ENCODE data around the gene ZNF345.

Gene ZNF345

DNA sequence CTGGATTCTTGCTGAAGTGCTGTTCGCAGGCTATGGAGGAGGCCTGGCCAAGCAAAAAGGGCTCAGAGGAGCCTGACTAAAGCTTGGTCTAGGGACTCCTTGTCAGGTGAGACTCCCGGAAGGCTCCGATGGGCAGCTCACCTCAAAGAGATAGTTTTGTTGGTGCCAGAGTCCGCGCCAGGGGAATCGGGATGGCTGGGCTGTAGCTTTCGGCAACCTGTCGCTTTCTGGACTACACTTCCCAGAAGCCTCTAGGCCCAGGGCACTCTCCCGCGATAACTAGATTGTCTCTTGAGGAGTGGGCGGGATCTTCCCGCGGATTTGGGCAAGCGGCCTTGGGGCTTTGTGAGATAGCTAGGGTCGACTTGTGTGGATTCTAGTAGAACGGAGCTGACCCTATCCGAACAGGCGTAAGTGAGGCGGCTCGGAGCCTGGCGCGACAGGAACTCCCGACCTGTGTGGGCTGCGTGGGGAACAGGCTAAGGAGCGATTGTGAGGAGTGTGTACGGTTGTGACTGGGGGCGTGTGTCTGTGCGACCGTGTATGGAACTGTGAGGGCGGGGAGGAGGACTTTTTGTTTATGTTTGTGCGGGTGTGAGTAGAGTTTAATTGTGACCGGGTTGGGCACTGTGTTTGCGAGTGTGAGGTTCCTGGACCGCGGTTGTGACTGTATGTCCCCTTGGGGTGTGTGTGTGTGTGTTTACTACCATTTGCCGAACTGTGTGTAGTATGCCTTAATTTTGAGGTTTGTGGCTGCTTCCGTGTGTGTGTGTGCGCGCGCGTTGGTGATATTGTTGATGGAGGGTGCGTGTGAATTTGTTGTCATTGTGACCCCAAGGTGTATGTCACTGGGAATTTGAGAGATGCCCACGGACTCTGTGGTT is at the start of gene ZNF345:
ZNF345 (plus strand) TSS at position 318 of the 884 bp plus-strand sequence. CDS start 25,955 bp downstream, outside the sequence.
- peak; percentile 64 to 77 for DNase-seq (ENCODE audit: low read depth in 2 of 2)

DNA sequence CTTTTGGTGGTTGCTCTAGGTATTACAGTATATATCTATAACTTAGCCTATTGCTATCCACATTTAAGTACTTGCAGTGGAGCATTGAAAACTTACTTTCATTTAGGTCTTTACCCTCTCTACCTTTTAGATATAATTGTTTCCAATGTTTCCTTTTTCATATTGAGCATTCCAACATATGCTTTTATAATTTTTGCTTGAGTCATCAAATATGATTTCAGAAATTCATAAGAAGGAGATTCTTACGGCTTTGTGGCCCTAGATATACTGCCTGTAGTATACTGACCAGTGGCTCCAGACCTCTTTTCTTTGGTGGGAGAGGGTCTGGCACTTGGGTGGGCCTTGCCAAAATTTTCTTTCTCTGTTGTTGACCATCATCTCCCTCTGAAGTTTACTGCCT is 45.3 kb upstream of the ZNF345 start:
- DNase-seq (ENCODE audit: low read depth in 2 of 2), result no peak

DNA sequence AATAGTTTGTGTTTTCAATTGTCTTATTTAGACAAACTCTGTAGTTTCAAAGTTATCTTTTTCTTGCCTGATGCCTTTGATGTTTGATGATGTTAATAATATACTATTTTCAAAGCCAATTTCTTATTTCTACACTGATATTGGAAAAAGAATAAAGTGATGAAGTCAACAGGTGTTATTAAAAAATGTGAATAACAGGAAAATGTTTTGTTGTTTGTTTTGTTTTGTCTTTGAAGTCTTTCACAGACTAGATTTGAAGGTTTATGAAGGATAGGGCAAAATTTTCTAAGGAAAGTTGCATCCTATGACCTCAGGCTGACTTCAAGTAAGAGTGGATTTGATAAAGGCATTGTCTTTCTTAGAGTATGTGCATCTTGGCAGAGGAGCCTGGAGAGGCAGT is 43.6 kb upstream of the ZNF345 start:
- no peak for DNase-seq (ENCODE audit: low read depth in 2 of 2)

DNA sequence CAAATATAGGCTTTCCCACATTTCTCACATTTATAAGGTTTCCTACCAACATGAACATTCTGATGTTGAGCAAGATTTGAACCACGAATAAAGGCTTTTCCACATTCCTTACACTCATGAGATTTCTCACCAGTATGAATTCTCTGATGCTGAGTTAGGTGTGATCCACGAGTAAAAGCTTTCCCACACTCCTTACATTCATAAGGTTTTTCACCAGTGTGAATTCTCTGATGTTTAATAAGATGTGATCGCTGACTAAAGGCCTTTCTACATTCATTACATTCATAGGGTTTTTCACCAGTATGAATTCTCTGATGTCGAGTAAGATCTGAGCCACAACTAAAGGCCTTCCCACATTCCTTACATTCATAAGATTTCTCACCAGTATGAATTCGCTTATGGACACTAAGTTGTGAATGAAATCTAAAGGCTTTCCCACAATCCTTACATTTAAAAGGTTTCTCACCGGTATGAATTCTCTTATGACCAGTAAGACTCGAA is 31.5 kb upstream of the ZNF345 start:
- DNase-seq (ENCODE audit: low read depth in 2 of 2), result no peak

DNA sequence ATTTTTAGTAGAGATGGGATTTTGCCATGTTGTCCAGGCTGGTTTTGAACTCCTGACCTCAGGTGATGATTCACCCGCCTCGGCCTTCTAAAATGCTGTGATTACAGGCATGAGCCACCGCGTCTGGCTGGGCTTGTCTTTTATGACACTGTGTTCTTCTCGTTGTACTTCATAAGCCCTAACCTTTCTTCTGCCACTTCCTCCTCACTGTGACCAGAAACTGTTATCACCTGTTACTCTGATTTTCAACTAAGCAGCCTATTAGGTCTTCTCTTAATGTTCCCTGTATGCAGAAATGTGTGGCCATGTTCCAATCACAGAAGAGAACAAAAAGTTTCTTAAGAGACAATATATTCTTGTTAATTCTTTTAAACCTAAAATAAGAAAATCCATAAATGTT is 28.9 kb upstream of the ZNF345 start:
- DNase-seq (ENCODE audit: low read depth in 2 of 2), result no peak

DNA sequence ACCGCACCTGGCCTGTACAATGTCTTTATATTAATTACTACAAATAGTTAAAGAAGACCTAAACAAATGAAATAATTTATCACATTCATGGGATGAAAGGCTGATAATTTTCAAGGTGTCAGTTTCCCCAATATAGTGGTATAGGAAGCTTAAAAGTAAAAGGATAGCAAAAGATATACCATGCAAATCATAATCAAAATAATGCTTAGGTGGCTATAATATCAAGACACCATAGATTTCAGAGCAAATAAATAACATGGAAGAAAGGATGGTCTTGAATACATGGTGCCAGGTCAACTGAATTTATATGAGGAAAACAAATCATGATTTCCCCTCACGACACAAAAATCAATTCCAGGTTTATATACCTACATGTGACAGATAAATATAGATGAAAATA is 17.2 kb upstream of the ZNF345 start:
- no peak for DNase-seq (ENCODE audit: low read depth in 2 of 2)

DNA sequence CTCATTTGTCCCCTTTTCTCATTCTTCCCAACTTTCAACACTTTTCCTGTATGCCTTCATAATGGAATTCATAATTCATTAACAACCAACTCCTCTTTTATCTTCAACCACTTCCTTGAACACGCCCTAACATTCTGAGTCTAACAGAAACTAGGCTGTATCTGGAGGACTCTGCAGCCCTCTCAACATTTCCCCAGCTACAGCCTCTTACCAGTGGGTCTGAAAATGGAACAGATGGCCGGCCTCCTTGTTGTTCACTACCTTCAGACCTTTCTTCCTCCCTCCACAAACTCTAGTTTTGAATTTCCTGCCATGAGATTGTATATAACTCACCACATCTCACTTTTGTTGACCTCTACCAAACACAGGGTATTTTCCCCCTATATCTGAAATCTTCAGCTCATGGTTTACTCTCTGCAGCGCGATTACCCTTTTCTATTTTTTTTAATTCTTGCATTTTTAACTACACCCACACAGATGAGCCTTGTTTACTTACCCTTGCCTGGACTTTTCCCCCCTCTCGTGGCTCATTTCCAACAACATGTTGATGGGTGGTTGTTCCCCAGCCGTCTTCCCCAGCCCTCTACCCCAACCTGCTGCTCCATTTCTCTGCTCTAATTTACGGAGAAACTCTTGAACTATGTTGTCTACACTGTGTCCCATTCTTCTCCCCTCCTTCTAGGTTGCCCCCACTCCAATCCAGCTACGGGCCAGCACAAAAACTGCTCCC is 13.3 kb upstream of the ZNF345 start:
- peak in 1 of 2 donors; percentile 3 for DNase-seq (ENCODE audit: low read depth in 2 of 2)

DNA sequence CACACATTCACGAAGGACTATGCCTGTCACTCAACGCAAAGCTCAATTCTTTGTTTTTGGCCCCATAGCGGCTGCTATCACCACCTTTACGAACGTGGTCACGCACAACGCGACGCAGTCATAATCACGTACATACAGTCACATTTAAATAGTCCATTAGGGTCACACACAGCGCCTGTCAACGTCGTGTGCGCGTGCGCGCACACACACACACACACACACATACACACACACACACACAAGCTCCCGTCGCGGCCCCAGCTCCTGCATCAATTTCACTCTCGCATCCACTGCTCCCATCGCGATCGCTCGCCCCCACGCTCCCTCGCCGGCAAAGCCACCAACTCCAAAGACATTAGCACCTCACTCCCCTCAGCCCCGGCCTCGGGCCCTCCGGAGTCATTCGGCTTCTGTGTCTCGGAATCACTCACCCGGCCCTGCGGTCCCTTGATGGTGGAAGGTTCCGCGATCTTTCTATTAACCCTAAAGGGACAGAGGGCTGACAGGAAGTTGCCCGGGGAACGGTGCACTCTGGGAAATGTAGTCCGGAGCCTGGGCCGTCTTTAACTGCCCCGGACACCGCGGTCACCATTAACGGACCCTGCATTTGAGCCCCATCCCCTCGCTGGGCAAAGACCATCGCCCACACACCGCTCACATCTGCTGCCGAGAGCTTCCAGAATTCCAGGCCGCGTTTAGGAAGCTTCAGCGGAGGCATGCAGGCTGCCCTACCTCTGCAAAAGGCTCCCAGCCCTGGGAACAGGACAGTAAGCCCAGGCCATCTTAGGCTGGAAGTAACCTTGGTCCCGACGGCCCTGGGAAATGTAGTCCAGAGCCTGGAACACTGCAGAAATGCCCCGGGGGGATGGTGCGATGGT is 12.5 kb upstream of the ZNF345 start, which contains the start of gene ZNF790:
ZNF790 (minus strand) TSS at position 482 of the 878 bp plus-strand sequence. CDS start 12,768 bp downstream, outside the sequence.
- DNase-seq (ENCODE audit: low read depth in 2 of 2), result peak; percentile 67 to 75

DNA sequence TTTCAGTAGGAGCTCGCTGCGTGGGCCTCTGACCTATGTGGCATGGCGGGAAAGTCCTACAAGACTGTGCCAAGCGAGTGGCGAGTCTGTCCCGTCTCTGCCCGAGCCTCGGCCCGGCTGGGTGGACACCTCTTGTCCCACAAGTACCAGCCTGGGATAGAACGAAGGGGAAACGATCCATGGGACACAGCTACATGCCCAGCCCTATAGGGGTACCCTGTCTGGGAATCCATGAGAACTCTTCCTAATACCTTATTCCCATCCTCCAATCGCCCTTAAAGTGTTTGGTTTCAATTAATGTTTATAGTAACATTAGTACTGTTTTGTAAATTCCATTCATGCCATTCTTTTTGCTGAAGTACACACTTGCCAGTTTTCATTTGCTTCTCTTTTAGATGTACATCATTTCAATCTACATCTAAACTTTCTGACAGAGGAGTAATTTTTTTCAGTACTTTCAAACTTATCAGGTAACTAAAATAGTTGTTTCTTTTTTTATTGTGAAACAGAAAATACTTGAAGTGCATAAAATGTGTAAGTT is 11.8 kb upstream of the ZNF345 start:
- no peak for DNase-seq (ENCODE audit: low read depth in 2 of 2)

DNA sequence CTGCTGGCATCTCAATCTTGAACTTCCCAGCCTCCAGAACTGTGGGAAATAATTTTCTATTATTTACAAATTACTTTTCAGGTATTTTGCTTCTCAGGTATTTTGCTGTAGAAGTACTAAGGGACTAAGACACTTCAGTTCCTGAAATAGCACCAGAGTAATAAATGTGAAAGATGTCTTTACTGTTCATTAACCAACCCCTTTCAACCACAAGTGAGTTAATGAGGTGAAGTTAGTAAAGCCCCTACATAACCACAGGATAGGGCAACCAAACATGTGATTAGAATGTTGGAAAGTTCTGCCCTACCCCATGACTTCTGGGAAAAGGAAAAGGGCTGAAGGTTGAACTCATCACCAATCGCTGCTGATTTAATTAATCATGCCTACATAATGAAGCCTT is 2.7 kb upstream of the ZNF345 start:
- DNase-seq (ENCODE audit: low read depth in 2 of 2), result no peak

DNA sequence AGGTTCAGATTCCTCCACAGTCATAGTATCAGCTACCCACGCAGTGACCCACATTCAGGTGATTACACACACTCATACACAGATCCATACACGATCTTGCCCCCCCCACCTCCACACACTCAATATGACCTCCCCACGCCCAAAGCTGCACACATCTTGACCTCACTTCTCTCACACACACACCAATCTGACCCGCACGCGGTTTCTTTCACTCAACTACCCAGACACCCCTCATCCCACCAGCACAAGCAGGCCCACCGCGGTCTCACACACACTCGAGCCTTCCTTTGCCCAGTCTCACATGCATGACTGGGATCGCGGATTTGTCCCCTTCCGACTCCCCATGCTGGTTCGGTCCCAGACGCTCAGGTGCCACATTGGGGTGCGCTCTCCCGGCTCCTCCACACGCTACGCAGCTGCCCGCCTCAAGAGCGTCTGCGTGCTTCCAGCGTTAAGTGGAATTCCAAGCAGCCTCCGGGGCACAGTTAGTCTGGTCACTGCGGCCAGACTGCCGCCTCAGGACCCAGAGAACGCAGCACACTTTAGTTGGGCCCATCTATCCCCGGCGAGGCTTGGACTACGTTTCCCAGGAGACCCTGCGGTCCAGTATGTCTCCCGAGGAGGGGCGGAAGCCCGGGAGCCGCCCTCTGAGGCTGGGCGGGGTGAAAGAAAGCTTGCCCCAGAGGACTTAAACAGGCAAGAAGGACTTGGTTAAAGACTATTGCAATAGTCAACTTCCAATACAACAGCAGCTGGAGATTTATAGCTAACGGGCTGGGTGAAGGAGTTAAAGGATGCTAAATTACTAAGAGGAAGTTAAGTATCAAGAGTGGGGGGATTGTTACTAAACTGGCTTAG is 746 bp upstream of the ZNF345 start:
- peak; percentile 72 to 84 for DNase-seq (ENCODE audit: low read depth in 2 of 2)

DNA sequence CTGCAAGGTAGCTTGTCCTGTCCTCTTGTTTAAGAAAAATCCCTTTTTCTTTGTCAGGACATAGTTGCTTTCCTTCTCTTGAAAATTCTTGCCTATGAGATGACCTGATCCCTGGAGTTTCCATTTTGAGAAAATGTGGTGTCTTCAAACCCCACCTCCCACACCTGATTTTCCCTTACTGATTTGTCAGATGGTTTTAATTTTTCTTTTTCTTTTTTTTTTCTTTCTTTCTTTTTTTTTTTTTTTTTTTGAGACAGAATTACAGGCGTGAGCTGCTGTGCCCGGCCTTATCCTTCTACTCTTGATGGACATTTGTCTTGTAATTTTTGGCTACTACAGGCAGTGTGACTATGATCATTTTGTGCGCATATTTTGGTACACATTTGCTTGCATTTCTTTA is 1.2 kb downstream of the ZNF345 start:
- DNase-seq (ENCODE audit: low read depth in 2 of 2), result no peak

DNA sequence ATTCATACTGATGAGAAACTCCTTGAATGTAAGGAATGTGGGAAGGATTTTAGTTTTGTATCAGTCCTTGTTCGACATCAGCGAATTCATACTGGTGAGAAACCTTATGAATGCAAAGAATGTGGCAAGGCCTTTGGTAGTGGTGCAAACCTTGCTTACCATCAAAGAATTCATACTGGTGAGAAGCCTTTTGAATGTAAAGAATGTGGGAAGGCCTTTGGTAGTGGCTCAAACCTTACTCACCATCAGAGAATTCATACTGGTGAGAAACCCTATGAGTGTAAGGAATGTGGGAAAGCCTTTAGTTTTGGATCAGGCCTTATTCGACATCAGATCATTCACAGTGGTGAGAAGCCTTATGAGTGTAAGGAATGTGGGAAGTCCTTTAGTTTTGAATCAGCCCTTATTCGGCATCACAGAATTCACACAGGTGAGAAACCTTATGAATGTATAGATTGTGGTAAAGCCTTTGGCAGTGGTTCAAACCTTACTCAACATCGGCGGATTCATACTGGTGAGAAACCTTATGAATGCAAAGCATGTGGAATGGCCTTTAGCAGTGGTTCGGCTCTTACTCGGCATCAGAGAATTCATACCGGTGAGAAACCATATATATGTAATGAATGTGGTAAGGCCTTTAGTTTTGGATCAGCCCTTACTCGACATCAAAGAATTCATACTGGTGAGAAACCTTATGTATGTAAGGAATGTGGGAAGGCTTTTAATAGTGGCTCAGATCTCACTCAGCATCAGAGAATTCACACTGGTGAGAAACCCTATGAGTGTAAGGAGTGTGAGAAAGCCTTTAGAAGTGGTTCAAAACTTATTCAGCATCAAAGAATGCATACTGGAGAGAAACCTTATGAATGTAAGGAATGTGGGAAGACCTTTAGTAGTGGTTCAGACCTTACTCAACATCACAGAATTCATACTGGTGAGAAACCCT is 26.6 kb downstream of the ZNF345 start:
- DNase-seq (ENCODE audit: low read depth in 2 of 2), result no peak

DNA sequence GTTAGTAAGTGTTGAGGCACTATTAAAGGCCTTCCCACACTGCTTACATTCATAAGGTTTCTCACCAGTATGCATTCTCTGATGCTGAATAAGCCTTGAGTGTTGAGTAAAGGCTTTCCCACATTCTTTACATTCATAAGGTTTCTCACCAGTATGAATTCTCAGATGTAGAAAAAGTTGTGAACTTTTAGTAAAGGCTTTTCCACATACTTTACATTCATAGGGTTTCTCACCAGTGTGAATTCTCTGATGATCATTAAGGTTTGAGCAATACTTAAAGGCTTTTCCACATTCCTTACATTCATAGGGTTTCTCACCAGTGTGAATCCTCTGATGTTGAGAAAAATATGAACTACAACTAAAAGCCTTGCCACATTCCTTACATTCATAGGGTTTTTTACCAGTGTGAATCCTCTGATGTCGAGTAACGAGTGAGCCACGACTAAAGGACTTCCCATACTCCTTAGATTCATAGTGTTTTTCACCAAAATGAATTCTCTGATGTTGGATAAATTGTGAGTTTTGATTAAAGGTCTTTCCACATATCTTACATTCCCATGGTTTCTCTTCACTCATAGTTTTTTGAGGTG is 41.2 kb downstream of the ZNF345 start:
- DNase-seq (ENCODE audit: low read depth in 2 of 2), result no peak

DNA sequence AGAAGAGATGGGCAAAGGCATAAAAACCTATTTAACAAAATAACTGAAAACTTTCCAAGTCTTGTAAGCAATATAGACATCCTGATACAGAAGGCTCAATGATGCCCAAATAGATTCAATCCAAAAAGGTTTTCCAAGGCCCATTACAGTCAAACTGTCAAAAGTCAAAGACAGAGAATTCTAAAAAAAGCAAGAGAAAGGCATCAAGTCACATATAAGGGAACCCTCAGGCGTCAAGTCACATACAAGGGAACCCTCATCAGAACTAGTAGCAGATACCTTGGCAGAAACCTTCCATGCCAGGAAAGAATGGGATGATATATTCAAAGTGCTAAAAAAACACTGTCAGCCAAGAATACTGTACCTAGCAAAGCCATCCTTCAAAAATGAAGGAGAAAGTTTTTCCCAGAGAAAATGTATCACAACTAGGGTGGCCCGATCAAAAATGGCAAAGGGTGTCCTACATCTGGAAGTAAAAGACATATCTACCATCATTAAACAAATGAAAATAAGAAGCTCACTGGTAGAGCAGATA is 44.2 kb downstream of the ZNF345 start:
- DNase-seq (ENCODE audit: low read depth in 2 of 2), result no peak

DNA sequence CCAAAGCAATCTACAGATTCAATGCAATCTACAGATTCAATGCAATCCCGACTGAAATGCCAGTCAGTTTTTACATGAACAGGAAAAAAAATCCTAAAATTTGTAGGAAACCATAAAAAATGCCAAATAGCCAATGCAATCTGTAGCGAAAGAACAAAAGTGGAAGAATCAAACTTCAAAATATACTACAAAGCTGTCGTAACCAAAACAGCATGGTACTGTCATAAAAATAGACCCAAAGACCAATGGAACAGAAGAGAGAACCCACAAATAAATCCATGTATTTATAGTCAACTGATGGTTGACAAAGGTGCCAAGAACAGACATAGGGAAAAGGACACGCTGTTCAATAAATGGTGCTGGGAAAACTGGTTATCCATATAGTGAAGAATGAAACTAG is 47.7 kb downstream of the ZNF345 start:
- DNase-seq (ENCODE audit: low read depth in 2 of 2), result no peak

DNA sequence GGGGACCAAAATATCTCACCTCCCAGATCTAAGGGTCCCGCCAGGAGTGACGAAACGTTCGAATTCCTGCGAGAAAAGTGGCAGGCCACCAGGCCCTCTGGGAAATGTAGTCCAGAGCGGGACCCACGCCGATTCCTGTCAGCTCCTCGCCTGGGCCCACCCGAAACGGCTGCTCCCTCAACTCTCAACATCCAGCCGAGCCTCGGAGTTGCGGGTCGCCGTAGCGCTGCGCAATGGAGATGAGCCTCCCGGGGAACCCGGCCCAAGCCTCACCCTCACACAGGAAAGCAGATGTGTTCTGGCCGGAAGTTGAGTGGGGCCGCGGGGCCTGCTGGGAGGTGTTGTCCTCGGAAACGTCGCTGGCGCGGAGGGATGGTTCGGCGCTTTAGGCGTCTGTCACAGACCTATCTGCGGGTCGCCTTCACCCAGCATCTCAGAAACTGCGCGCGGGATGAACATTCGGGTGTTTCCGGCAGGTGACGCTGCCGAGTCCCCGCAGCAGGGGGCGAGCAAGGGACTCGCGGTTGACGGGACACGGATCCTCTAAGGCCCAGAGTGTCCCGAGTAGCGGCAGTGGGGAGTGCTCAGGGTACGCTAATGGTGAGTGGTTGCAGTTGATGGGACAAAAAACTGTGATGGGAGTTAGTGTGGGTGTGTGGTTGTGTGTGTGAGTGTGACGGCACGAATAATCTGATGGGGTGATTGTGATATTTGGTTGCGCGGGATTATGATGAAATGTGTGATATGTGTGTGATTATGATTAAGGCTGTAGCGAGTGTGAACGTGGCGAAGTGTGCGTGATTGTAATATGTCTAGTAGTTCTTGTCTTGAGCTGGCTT is 65.5 kb downstream of the ZNF345 start, which contains the start of the genes ZNF568 and ZNF829:
ZNF568 (plus strand) TSS at position 341 of the 839 bp plus-strand sequence. CDS start 6,439 bp downstream, outside the sequence.
ZNF829 (minus strand) TSS at position 300 of the 839 bp plus-strand sequence. CDS start 1,124 bp downstream, outside the sequence.
- DNase-seq (ENCODE audit: low read depth in 2 of 2), result peak; percentile 83 to 89

Data from stimulated activated CD4-positive, alpha-beta T cell treated with anti-CD3 and anti-CD28 coated beads, Interleukin-4, amount 100 ng/mL, for 48 hours (primary cell).